ENCODE data around the gene CHD5.
A peak's percentile ranks its signal among the peaks of the same experiment; 100 is the strongest.
"Not testable (repeated sequence)": the region's sequence is repeated elsewhere in the genome, so short reads cannot be mapped to it uniquely, and the experiment has no call there.

CHD5 gene

DNA sequence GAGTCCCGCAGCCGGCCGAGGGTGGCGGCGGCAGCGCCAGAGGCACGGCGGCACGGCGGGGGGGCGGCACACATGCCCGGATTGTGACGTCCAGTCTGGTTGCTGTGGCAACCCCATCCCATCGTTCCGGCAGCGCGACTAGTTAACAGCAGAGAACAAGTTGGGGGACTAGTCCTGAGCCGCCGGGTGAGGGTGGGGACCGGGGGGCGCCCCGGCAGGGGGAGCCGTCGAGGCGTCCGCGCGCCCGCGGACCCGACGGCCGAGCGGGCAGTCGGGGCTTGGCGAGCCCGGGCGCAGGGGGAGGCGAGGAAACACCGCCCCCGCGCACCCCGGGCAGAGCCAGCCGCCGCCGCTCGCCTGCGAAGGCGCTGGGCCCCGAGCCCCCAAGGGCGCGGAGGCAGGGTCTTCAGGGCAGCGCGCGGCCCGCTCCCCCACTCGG, at the start of gene CHD5:
TSS of gene CHD5 (minus strand) at position 54 of the 439 bp plus-strand sequence. CDS start 298 bp downstream, outside the sequence.
- DNase-seq: no peak

DNA sequence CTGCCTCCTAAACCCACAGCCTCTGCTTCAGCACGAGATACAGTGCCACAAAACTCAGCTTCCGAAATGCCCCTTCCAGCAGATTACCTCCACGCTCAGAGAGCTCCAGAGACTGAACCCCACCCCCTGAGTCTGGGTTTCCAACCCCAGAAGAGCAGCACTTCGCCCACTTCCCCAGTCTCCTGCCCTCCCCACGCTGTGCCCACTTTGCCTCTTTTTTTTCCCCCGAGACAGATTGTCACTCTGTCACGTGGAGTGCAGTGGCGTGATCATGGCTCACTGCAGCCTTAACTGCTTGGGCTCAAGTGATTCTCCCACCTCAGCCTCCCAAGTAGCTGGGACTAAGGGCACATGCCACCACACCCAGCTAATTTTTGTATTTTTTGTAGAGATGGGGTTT, 45.5 kb upstream of the CHD5 start:
- DNase-seq: no peak

DNA sequence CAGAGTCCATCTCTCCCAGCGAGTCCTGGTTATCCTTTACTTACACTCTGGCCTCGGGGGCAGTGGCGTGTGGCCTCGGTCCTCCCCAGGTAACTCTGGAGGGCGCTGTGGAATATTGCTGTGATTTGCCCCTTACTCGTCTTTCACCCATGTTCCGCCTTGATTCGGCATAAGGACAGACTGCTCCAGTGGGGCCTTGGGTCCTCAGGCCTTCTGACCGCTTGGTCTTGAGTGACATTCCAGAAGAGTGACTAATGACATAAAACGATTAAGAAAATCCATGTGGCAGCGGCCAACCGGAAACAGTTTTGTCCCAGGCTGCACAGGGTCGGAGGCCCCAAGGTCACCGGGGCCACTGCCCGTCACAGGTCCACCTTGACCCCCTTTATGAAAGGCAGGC, 44.6 kb upstream of the CHD5 start:
- no peak for DNase-seq

DNA sequence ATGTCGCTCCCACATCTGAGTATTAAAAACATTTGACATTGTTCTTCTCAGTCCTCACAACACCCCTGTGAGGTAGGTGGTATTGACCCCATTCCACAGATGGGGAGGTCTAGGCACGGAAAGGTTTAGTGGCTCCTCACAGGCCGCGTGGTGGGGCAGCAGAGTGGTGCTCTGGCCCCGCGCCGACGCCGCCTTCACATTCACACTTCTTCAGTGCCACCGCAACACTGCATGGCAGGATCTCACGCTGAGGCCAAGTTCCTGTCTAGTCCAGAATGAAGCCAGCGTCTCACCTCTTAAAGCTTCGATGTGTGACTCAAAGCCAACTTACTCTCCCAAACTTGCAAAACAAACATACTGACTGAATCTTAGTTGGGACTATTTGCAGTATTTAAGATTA, 43.5 kb upstream of the CHD5 start:
- no peak for DNase-seq

DNA sequence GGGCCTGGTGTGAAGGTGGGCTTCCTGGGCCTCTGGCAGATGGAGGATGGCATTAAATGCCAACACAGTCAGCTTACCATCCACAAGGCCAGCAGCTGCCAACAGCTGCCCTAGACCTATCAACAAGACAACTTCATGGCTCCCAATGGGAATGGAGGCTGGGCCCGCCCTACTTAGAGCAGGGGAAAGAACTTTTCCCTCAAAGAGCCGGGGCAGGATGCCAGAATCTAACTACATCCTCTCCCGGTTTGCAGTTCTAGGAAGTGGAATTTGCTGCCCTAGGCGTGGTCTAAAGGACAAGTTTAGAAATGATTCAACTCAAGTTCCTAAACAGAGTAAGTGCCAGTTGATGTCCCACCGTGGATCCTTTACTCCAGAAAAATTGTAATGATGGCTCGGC, 42.5 kb upstream of the CHD5 start:
- no peak for DNase-seq

DNA sequence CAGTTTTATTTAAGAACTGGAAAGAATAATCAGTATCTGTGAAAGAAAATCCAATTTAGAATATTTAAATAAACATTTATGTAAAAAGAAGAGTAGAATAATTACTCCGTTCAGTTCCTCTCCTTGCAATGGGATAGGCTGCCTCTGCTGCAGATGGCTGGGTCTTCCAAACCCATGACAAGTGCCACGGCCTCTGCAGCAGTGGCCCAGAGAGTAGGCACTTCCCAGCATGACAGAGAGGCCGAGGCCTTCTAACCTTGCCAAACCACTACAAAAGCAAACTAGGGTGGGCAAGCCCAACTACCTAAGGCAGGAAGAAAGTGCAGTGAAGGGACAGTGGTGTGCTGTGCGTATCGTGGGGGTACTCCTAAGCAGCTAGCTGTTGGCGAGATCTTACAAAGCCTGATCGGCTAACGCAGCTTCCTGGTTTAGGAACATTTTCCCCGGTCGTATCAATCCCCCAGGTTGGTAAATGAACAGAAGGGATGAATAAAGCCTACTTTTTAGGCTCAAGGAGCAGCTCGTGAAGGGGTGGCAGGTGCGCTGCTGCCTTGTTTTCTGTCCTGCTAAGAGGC, 41.2 kb upstream of the CHD5 start:
- no peak for DNase-seq

DNA sequence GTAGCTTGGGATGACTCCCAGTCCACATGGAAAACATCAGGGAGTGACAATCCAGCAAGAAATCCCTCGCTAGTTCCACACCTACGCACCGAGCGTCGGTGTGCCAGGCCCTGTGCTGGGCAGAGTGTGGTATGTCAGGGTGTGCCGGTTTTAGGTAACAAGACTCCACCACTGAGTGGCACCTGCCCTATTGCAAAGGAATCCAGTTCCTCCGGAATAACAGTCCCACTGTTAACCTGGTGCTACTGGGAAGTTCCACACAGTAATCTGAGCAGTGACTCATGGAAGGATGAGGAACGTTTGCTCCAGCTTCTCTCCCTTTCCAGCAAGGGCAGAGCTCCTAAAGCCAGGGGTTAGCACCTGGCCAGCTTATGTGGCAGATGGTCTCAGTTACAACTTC, 40.1 kb upstream of the CHD5 start:
- no peak for DNase-seq

DNA sequence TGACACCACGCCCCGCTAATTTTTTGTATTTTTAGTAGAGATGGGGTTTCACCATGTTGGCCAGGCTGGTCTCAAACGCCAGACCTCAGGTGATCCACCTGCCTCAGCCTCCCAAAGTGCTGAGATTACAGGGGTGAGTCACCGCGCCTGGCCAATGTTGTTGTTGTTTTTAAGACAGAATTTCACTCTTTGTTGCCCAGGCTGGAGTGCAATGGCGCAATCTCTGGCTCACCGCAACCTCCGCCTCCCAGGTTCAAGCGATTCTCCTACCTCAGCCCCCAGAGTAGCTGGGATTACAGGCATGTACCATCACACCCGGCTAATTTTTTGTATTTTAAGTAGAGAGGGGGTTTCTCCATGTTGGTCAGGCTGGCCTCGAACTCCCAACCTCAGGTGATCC, 39.5 kb upstream of the CHD5 start:
- DNase-seq: not testable (repeated sequence)

DNA sequence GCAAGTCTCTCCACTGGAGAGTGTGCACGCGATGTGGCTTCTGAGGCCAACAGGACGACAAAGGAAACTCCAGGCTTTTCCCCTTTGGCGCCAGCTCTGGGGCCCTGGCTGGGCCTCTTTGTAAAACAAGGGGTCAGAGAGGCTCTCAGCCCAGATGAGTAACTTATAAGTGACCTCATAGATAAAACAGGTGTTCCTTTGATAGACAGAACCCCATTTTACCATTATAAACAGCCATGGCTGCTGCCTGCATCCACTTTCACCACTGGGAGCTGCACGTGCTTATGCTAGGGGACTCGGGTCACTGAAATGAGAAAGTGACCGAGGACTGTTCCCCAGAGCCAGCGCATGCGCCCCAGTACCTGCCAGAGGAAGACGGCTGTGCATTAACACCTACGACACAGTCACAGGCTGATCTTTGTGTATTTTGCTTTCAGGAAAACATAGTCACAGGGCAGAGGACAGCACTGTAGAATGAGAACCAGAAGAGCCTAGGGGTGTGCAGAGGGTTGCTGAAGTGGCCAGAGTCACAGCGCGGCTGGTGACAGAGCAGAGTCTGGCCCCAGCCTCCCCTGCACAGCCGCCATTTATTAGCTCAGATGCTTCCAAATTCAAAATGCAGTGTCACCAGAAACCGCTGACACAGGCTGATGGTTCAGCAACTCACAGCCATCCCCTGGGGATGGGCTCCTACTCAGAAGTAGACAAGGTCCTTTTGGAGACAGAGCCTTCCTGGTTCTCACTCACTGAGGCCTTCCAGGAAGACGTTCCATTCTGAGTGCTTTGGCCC, 38.4 kb upstream of the CHD5 start:
- DNase-seq: no peak

DNA sequence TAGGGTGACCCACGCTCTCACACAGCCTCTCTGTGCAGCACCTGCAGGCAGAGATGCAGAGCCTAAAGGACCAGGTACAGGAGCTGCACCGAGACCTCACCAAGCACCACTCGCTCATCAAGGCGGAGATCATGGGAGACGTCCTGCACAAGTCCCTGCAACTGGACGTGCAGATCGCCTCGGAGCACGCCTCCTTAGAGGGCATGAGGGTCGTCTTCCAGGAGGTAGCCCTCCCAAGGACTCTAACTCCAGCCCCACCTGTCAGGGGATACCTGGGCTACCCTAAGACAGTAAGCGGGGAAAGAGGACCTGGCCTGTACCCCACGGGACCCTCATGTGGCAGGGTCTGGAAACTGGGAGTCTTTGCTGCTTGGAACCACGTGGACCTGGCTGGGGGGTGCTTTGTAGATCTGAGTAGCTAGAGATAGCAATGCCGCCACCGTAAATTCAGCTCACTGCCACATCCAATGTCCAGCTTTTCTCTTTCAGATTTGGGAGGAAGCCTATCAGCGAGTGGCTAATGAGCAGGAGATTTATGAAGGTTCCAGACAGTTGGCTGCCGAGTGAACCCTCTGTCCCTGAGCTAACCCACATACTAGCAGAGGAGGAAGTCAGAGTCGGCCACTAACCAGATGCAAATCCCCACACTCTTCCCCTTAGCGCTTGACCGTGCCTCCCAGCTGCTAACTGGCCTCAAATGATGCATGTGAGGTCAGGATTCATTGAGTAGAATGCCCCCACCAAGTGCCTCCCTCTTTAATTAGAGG, 32.3 kb upstream of the CHD5 start:
- no peak for DNase-seq

DNA sequence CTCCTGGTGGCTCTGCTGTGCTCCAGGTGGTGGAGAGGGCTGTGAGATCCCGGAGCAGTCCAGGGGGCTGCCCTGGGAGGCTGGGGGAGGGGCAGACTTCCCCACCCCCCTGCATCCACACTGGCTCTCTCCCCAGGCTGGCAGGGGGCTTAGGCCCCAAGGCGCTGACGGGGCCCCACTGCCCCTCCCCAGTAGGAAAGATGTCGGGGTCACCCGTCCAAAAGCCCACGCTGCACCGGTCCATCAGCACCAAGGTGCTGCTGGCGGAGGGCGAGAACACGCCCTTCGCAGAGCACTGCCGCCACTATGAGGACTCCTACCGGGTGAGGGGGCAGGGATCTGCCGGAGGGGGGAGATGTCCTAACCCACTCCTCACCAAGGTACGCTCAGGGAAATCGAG, 31.6 kb upstream of the CHD5 start:
- DNase-seq: no peak

DNA sequence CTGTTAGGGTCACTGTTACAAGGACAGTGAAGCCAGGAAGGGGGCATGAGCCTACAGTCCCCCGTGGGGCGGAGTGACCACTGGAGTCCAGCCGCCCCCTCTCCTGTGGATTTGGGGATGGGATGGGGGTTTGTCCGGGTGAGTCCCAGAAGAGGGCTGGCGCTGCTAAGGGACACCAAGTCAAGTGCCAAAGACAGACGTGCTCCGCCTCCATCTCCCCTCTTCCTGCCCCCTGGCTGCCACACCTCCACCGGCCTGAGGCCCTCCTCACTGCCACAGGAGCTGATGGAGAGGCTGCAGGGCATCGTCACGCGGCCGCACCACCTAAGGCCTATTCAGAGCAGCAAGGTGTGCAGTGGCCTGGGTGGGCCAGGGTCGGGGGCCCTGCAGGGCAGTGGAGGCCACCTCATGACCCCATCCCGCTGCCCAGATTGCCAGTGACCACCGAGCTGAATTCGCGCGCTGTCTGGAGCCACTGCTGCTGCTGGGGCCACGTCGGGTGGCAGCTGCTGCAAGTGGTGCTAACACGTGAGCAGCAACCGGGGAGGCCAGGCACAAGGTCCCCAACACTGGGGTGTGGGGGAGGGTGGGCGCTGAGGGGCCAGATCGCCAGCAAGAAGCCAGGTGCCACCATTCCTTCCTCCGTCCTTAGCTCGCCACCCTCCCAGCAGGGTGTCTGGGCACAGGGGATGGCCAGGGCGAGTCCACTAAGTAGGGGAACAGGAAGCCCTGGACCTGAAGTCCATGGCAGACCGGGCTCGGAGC, 30.7 kb upstream of the CHD5 start:
- DNase-seq: no peak

DNA sequence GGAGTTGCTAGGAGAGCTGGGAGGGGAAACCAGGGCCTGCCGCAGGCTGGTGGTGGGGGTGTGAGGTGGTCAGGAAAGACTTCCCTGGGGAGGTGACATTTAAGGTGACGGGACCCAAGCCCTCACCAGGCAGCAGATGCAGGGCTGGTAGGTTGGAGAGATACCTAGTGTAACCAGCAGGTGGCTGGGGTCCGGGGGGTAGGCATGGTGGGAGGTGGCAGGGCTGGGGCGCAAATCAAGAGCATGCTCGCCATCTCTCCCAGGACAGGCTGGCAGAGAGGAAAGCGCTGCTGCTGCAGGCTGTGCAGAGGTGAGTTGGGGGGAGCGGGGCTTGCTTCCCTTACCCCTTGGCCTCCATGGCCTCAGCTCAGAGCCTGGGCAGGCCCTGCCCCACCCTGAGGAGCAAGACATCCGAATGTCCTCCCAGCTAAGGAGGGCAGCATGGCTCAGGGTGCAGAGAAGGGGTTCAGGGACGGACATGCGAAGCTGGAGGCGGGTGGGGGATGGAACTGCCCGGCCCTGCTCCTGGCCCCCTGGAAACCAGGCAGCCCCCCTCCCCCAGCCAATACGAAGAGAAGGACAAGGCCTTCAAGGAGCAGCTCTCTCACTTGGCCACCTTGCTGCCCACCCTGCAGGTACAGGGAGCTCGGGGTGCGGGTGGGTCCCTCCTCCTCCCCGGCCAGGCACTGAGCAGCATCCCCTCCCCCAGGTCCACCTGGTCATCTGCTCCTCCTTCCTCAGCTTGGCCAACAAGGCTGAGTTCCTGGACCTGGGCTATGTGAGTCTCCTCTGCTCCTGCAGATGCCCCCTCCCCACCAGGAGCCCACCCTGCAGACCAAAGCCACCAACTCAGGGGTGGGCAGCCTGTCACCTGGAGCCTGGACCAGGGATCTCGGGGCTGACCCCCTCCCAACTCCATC, 29.8 kb upstream of the CHD5 start:
- DNase-seq: no peak

DNA sequence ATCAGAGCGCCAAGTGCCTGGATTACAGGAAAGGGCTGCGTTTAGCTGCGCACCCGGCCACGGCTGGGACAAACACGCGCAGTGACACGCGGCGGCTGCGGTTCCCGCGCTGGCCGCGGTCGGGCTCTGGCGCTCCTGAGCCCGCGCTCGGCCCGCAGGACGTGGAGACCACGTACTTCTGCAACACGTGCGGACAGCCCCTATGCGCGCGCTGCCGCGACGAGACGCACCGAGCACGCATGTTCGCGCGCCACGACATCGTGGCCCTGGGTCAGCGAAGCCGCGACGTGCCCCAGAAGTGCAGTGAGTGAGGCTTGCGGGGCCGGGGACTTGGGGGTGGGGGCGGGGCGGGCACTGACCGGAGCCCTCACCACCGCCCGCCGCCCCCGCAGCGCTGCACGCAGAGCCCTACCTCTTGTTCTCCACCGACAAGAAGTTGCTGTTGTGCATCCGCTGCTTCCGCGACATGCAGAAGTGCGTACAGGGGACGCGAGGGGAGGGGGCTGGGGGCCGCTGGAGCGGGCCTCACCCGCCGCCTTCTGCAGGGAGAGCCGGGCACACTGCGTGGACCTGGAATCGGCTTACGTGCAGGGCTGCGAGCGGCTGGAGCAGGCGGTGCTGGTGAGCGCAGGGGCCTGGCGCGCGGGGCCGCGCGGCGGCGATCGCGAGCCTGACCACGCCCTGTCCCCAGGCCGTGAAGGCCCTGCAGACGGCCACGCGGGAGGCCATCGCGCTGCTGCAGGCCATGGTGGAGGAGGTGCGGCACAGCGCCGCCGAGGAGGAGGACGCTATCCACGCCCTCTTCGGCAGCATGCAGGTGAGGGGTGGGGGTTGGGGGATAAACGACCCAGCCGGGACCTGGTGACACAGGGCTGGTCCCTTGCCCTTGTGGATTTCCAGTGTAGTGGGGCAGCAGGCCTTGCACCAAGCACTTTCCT, 28.9 kb upstream of the CHD5 start:
- DNase-seq: no peak

DNA sequence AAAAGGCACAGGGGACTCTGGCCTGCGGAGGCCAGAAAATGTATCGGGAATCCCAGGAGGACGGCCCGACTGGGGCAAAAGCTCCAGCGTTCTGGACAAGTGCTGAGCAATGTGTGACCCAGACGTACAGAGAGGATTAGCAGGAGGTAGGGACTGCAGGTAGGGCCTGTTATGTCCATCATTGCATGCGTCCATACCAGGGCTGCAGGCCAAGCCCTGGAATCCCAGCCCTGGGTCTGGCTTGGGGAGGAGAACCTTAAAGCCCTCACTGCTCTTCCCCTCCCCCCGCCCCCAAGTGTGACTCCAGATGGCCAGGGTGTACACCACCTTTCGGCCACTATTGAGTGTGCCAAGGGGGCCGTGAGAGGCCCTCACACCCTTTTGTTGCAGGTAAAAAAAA, 27.8 kb upstream of the CHD5 start:
- no peak for DNase-seq

DNA sequence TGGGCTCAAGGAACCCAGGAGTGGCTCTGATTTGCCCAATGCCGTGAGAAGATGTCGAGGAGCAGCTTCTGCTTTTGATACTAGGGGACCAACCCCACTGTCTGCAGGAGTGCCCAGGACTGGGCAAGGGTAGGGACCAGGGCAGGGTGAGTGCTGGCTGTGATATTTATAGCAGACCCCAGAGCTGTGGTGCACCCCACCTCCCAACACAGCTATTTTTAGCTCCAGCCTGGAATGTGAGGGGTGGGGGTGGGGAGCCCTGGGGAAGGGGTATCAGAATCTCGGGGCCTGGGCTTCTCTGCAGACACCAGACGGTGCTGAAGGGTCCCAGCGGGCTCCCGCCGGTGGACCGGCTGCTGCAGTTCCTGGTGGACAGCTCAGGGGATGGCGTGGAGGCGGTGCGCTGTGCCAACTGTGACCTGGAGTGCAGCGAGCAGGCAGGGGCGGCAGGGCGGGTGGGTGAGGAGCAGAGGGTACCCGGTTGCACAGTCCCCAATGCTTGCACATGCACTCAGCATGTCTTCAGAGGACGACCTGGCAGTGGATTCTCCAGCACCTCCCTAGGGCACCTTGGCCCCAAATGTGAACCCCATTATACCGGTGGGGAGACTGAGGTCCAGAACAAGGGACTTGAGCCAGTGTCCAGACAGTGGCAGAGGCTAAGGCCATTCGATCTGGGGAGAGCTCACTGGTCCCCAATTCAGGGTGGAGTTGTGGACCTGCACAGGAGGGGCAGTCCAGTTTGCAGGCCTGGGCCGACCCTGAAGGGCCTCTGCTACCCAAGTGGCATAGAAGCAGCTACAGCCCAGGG, 27.2 kb upstream of the CHD5 start:
- no peak for DNase-seq

DNA sequence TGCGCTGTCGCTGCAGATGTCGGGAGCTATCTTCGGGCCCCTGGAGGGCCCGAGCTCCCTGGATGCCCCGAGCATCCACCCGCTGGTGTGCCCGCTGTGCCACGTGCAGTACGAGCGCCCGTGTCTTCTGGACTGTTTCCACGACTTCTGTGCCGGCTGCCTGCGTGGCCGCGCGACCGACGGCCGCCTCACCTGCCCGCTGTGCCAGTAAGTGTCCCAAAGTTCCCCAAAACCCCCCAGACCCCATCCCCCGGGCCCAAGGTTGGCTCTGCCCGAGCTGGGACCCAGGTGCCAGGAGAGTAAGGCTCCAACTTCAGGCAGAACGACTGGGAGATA, 26.4 kb upstream of the CHD5 start:
- DNase-seq: no peak

DNA sequence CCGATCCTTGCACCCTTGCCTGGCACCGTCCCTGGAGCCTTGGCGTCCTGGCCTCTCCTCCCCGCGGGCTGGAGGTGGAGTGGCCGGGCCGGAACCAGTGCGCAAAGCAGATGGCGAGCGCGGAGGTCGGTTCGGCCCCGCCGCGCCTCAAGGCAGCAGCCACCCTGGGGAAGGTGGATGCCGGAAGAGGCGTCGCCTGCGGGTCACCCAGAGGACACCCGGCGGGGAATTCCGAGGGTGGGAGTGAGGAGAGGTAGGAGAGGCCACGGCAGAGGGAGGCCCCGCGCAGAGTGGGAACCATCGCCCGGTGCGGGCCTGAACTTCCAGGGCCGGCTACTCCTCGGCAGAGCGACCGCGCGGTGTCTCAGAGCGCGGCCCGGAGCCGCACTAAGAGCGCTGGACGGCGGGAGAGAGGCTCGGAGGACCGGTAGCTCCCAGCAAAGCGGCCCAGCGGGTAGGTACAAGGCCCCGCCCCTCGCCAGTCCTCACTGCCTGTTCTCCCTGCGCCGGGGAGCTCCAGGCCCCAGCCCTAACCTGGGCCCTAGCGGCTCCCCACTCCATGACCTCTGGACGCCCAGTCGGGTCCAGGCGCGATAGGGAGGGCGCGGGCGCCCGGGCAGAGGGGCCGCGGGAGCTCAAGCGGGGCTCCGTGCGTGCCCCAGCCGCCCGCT, 25.9 kb upstream of the CHD5 start, which contains the start of gene RNF207:
TSS of gene RNF207 (plus strand) at position 271 of the 671 bp plus-strand sequence. CDS start 417 bp downstream, outside the sequence.
- peak; percentile 49 for DNase-seq

DNA sequence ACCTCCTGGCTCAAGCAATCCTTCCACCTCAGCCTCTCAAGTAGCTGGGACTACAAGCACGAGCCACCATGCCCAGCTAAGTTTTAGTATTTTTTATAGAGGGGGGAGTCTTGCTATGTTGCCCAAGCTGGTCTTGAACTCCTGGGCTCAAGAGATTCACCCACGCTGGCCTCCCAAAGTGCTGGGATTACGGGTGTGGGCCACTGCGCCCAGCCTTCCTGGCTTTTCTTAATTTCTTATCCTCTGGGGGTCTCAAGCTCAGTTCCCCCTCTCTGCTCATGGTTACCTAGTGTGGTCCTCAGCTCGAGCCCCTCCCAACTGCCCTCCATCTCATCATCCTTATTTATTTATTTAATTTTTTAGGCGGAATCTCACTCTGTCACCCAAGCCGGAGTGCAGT, 22.1 kb upstream of the CHD5 start:
- DNase-seq: no peak

All from activated T-cell treated with anti-CD3 and anti-CD28 coated beads for 4 hours (primary cell).